HEK293 (cell line): ENCODE results near the gene FRMPD4.
A peak's percentile ranks its signal among the peaks of the same experiment; 100 is the strongest.

Experiments used
- BCL11A ChIP-seq: fragments of 450-650 bp; formaldehyde crosslinking; IDR thresholded peaks from 2 replicates; pipeline ENCODE4 v1.5.1; 2016; ENCODE audit warnings: low read depth, missing biosample characterization, missing genetic modification characterization
- FEZF1 ChIP-seq: fragments of 450-650 bp; formaldehyde crosslinking; IDR thresholded peaks from 2 replicates; pipeline ENCODE4 v1.5.1; 2016; ENCODE audit warnings: missing biosample characterization, missing genetic modification characterization
- GLI4 ChIP-seq: fragments of 450-650 bp; formaldehyde crosslinking; IDR thresholded peaks from 2 replicates; pipeline ENCODE4 v1.5.1; 2016; ENCODE audit warnings: missing biosample characterization, missing genetic modification characterization
- KLF16 ChIP-seq: fragments of 450-650 bp; formaldehyde crosslinking; IDR thresholded peaks from 2 replicates; pipeline ENCODE4 v1.5.1; 2017; ENCODE audit warnings: missing biosample characterization, missing genetic modification characterization
- KLF7 ChIP-seq: fragments of 450-650 bp; formaldehyde crosslinking; IDR thresholded peaks from 2 replicates; pipeline ENCODE4 v1.5.1; 2016; ENCODE audit warnings: missing biosample characterization, missing genetic modification characterization, borderline replicate concordance
- YY2 ChIP-seq: fragments of 450-650 bp; formaldehyde crosslinking; IDR thresholded peaks from 2 replicates; pipeline ENCODE4 v1.5.1; 2016; ENCODE audit warnings: missing biosample characterization, missing genetic modification characterization
- ZFP41 ChIP-seq: fragments of 450-650 bp; formaldehyde crosslinking; IDR thresholded peaks from 2 replicates; pipeline ENCODE4 v1.5.1; 2016; ENCODE audit warnings: missing biosample characterization, missing genetic modification characterization, borderline replicate concordance
- ZNF155 ChIP-seq: fragments of 450-650 bp; formaldehyde crosslinking; IDR thresholded peaks from 2 replicates; pipeline ENCODE4 v1.5.1; 2016; ENCODE audit warnings: missing biosample characterization, missing genetic modification characterization
- ZNF175 ChIP-seq: fragments of 450-650 bp; formaldehyde crosslinking; IDR thresholded peaks from 2 replicates; pipeline ENCODE4 v1.5.1; 2016; ENCODE audit warnings: missing biosample characterization, missing genetic modification characterization
- ZNF184 ChIP-seq: fragments of 450-650 bp; IDR thresholded peaks from 2 replicates; pipeline ENCODE4 v1.5.1; 2018; ENCODE audit warnings: missing biosample characterization, mild to moderate bottlenecking, missing genetic modification characterization
- ZNF24 ChIP-seq: fragments of 450-650 bp; formaldehyde crosslinking; IDR thresholded peaks from 2 replicates; pipeline ENCODE4 v1.5.1; 2016; ENCODE audit warnings: missing biosample characterization, missing genetic modification characterization
- ZNF302 ChIP-seq: fragments of 450-650 bp; formaldehyde crosslinking; IDR thresholded peaks from 2 replicates; pipeline ENCODE4 v1.5.1; 2016; ENCODE audit warnings: missing biosample characterization, missing genetic modification characterization, low read depth
- ZNF354C ChIP-seq: fragments of 450-650 bp; formaldehyde crosslinking; IDR thresholded peaks from 2 replicates; pipeline ENCODE4 v1.5.1; 2016; ENCODE audit warnings: missing biosample characterization, missing genetic modification characterization, low read depth, borderline replicate concordance
- ZNF514 ChIP-seq: fragments of 450-650 bp; formaldehyde crosslinking; IDR thresholded peaks from 2 replicates; pipeline ENCODE4 v1.5.1; 2016; ENCODE audit warnings: missing biosample characterization, missing genetic modification characterization
- ZNF521 ChIP-seq: fragments of 450-650 bp; formaldehyde crosslinking; IDR thresholded peaks from 2 replicates; pipeline ENCODE4 v1.5.1; 2017; ENCODE audit warnings: missing biosample characterization, mild to moderate bottlenecking, missing genetic modification characterization
- ZNF596 ChIP-seq: fragments of 450-650 bp; IDR thresholded peaks from 2 replicates; pipeline ENCODE4 v1.5.0; 2018; ENCODE audit warnings: missing biosample characterization, mild to moderate bottlenecking, missing genetic modification characterization, moderate library complexity
- ZNF747 ChIP-seq: fragments of 450-650 bp; formaldehyde crosslinking; IDR thresholded peaks from 2 replicates; pipeline ENCODE4 v1.5.1; 2016; ENCODE audit warnings: missing biosample characterization, missing genetic modification characterization
- ZNF768 ChIP-seq: fragments of 450-650 bp; formaldehyde crosslinking; IDR thresholded peaks from 2 replicates; pipeline ENCODE4 v1.5.1; 2018; ENCODE audit warnings: missing biosample characterization, mild to moderate bottlenecking, missing genetic modification characterization
- ZNF777 ChIP-seq: fragments of 450-650 bp; formaldehyde crosslinking; IDR thresholded peaks from 2 replicates; pipeline ENCODE4 v1.5.1; 2017; ENCODE audit warnings: missing biosample characterization, missing genetic modification characterization, borderline replicate concordance
- ZSCAN16 ChIP-seq: fragments of 450-650 bp; formaldehyde crosslinking; IDR thresholded peaks from 2 replicates; pipeline ENCODE4 v1.5.1; 2016; ENCODE audit warnings: missing biosample characterization, missing genetic modification characterization
- ZSCAN23 ChIP-seq: fragments of 450-650 bp; formaldehyde crosslinking; IDR thresholded peaks from 2 replicates; pipeline ENCODE4 v1.5.1; 2016; ENCODE audit warnings: missing biosample characterization, missing genetic modification characterization
- TF ChIP-seq, protein P1 (sequence below): fragments of 450-650 bp; formaldehyde crosslinking; IDR thresholded peaks from 2 replicates; pipeline ENCODE4 v1.5.1; 2017; ENCODE audit warnings: missing biosample characterization, missing genetic modification characterization
- TF ChIP-seq, protein P2 (sequence below): fragments of 450-650 bp; formaldehyde crosslinking; IDR thresholded peaks from 2 replicates; pipeline ENCODE4 v1.5.1; 2017; ENCODE audit warnings: missing biosample characterization, missing genetic modification characterization
- TF ChIP-seq, protein P3 (sequence below): fragments of 450-650 bp; formaldehyde crosslinking; IDR thresholded peaks from 2 replicates; pipeline ENCODE4 v1.5.1; 2016; ENCODE audit warnings: missing biosample characterization, missing genetic modification characterization
- TF ChIP-seq, protein P4 (sequence below): fragments of 450-650 bp; formaldehyde crosslinking; IDR thresholded peaks from 2 replicates; pipeline ENCODE4 v1.5.1; 2016; ENCODE audit warnings: missing biosample characterization, missing genetic modification characterization
- TF ChIP-seq, protein P5 (sequence below): fragments of 450-650 bp; formaldehyde crosslinking; IDR thresholded peaks from 2 replicates; pipeline ENCODE4 v1.5.1; 2016; ENCODE audit warnings: missing biosample characterization, missing genetic modification characterization, borderline replicate concordance
- TF ChIP-seq, protein P6 (sequence below): fragments of 450-650 bp; formaldehyde crosslinking; conservative IDR thresholded peaks from 2 replicates; pipeline ENCODE4 v1.5.1; 2016; ENCODE audit warnings: low read depth, missing biosample characterization, missing genetic modification characterization
- TF ChIP-seq, protein P7 (sequence below): fragments of 450-650 bp; formaldehyde crosslinking; IDR thresholded peaks from 2 replicates; pipeline ENCODE4 v1.5.1; 2016; ENCODE audit warnings: missing biosample characterization, missing genetic modification characterization

Gene FRMPD4

DNA sequence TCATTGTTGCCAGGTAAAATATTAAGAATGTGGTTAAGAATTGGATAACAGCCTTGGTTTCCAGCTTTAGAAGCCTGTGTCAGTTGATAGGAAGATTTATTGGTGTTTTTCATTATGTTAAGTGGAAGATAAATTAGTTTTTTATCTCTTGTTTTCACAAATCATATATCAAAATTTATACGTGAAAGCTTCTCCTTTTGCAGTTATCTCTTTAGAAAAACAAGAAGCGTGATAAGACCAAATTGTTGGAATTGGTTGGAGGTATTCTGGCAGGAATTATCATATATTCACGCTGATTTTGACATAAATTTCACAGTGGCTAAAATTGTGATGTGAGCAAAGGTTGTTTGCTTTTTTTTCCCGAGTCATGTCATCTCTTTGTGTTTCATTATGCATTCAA, 90.6 kb downstream of the FRMPD4 start (continued):
- TF ChIP-seq, protein P1, sequence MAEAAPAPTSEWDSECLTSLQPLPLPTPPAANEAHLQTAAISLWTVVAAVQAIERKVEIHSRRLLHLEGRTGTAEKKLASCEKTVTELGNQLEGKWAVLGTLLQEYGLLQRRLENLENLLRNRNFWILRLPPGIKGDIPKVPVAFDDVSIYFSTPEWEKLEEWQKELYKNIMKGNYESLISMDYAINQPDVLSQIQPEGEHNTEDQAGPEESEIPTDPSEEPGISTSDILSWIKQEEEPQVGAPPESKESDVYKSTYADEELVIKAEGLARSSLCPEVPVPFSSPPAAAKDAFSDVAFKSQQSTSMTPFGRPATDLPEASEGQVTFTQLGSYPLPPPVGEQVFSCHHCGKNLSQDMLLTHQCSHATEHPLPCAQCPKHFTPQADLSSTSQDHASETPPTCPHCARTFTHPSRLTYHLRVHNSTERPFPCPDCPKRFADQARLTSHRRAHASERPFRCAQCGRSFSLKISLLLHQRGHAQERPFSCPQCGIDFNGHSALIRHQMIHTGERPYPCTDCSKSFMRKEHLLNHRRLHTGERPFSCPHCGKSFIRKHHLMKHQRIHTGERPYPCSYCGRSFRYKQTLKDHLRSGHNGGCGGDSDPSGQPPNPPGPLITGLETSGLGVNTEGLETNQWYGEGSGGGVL (tag by site-specific recombination), result no peak
- TF ChIP-seq KLF7 (tag by site-specific recombination) (peak; percentile 49; the same call in 1 of the 2 replicates), ZNF302 (tag by site-specific recombination) (no peak), ZSCAN23 (tag by site-specific recombination) (no peak), GLI4 (tag by site-specific recombination) (no peak), ZNF184 (no peak), ZNF514 (no peak), ZFP41 (no peak), ZNF596 (no peak; the same call in 1 of the 2 replicates), BCL11A (tag by site-specific recombination) (no peak), ZSCAN16 (no peak), ZNF521 (no peak), ZNF155 (tag by site-specific recombination) (no peak), YY2 (tag by site-specific recombination) (no peak), KLF16 (peak; percentile 46; the same call in 1 of the 2 replicates), ZNF175 (tag by site-specific recombination) (no peak), ZNF777 (tag by site-specific recombination) (no peak), FEZF1 (peak; percentile 96), ZNF354C (no peak), ZNF747 (tag by site-specific recombination) (no peak), ZNF24 (tag by site-specific recombination) (no peak), ZNF768 (no peak)
- TF ChIP-seq, protein P2, sequence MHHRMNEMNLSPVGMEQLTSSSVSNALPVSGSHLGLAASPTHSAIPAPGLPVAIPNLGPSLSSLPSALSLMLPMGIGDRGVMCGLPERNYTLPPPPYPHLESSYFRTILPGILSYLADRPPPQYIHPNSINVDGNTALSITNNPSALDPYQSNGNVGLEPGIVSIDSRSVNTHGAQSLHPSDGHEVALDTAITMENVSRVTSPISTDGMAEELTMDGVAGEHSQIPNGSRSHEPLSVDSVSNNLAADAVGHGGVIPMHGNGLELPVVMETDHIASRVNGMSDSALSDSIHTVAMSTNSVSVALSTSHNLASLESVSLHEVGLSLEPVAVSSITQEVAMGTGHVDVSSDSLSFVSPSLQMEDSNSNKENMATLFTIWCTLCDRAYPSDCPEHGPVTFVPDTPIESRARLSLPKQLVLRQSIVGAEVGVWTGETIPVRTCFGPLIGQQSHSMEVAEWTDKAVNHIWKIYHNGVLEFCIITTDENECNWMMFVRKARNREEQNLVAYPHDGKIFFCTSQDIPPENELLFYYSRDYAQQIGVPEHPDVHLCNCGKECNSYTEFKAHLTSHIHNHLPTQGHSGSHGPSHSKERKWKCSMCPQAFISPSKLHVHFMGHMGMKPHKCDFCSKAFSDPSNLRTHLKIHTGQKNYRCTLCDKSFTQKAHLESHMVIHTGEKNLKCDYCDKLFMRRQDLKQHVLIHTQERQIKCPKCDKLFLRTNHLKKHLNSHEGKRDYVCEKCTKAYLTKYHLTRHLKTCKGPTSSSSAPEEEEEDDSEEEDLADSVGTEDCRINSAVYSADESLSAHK (tag by site-specific recombination), result peak; percentile 80; the same call in 1 of the 2 replicates
- TF ChIP-seq, protein P3, sequence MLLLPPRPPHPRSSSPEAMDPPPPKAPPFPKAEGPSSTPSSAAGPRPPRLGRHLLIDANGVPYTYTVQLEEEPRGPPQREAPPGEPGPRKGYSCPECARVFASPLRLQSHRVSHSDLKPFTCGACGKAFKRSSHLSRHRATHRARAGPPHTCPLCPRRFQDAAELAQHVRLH (tag by site-specific recombination), result peak; percentile 91
- TF ChIP-seq, protein P4, sequence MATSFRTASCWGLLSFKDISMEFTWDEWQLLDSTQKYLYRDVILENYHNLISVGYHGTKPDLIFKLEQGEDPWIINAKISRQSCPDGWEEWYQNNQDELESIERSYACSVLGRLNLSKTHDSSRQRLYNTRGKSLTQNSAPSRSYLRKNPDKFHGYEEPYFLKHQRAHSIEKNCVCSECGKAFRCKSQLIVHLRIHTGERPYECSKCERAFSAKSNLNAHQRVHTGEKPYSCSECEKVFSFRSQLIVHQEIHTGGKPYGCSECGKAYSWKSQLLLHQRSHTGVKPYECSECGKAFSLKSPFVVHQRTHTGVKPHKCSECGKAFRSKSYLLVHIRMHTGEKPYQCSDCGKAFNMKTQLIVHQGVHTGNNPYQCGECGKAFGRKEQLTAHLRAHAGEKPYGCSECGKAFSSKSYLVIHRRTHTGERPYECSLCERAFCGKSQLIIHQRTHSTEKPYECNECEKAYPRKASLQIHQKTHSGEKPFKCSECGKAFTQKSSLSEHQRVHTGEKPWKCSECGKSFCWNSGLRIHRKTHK (tag by site-specific recombination), result no peak
- TF ChIP-seq, protein P5, sequence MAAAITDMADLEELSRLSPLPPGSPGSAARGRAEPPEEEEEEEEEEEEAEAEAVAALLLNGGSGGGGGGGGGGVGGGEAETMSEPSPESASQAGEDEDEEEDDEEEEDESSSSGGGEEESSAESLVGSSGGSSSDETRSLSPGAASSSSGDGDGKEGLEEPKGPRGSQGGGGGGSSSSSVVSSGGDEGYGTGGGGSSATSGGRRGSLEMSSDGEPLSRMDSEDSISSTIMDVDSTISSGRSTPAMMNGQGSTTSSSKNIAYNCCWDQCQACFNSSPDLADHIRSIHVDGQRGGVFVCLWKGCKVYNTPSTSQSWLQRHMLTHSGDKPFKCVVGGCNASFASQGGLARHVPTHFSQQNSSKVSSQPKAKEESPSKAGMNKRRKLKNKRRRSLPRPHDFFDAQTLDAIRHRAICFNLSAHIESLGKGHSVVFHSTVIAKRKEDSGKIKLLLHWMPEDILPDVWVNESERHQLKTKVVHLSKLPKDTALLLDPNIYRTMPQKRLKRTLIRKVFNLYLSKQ (tag by site-specific recombination), result 0 out of 2 replicates have a peak, but pooled peaks have one; percentile 54
- TF ChIP-seq, protein P6, sequence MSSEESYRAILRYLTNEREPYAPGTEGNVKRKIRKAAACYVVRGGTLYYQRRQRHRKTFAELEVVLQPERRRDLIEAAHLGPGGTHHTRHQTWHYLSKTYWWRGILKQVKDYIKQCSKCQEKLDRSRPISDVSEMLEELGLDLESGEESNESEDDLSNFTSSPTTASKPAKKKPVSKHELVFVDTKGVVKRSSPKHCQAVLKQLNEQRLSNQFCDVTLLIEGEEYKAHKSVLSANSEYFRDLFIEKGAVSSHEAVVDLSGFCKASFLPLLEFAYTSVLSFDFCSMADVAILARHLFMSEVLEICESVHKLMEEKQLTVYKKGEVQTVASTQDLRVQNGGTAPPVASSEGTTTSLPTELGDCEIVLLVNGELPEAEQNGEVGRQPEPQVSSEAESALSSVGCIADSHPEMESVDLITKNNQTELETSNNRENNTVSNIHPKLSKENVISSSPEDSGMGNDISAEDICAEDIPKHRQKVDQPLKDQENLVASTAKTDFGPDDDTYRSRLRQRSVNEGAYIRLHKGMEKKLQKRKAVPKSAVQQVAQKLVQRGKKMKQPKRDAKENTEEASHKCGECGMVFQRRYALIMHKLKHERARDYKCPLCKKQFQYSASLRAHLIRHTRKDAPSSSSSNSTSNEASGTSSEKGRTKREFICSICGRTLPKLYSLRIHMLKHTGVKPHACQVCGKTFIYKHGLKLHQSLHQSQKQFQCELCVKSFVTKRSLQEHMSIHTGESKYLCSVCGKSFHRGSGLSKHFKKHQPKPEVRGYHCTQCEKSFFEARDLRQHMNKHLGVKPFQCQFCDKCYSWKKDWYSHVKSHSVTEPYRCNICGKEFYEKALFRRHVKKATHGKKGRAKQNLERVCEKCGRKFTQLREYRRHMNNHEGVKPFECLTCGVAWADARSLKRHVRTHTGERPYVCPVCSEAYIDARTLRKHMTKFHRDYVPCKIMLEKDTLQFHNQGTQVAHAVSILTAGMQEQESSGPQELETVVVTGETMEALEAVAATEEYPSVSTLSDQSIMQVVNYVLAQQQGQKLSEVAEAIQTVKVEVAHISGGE (tag by site-specific recombination), result no peak
- TF ChIP-seq, protein P7, sequence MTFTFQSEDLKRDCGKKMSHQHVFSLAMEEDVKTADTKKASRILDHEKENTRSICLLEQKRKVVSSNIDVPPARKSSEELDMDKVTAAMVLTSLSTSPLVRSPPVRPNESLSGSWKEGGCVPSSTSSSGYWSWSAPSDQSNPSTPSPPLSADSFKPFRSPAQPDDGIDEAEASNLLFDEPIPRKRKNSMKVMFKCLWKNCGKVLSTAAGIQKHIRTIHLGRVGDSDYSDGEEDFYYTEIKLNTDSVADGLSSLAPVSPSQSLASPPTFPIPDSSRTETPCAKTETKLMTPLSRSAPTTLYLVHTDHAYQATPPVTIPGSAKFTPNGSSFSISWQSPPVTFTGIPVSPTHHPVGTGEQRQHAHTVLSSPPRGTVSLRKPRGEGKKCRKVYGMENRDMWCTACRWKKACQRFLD (tag by site-specific recombination), result no peak
